ENCODE data around the gene CPZ.

The CPZ gene

DNA sequence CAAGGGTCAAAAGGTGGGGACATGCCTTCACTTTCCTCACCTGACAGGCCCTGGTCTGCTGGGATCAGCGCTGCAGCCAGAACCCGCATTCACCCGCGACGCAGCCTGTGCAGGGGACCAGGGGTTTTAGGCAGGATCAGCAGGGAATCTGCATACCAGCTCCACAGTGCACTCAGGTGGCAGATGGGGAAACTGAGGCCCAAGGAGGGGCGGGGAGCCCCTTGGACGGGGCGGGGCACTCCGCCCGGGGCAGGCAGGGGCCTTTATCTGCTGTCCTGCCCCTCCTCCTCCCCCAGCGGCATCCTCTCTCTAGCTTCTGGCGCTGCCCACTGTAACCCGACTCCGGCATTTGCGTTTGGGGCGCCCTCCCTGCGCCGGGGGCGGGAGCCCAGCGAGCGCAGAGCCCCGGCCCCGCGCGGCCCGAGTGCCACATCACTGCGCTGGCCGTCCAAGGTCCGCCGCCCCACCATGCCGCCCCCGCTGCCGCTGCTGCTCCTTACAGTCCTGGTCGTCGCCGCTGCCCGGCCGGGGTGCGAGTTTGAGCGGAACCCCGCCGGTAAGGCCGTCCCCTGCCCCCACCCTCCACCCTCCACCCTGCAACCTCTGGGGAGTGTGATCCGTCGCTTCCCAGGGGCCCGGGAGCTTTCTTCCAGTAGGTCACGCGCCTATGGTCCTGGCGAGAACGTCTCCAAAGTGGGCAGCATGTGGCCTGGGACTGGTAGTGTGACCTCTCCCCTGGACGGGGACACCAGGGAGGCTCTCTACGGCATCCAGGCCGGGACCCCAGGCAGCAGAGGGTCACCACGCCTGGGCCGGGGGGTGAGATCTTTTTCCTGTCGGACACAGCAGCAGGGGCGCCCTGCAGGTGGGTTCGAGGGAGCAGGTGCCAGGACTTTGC lies at the start of gene CPZ:
CPZ (plus strand) TSS at position 400 of the 898 bp plus-strand sequence; CDS start at position 469, 69 bp downstream.
- Histone ChIP-seq H3K4me3 (ENCODE audit: low read depth, low read length) (peak within 1 kb of the TSS; percentile 74), H3K9ac (ENCODE audit: low read depth, low read length) (peak within 1 kb of the TSS; percentile 53), H3K36me3 (ENCODE audit: control insufficient read depth, insufficient read depth, low read length) (0 out of 2 replicates have a peak, but pooled peaks cover 6% of the 10 kb centered on the region), H3K27ac (ENCODE audit: low read depth, low read length) (no peak within 1 kb of the TSS), H3K27me3 (ENCODE audit: control insufficient read depth, insufficient read depth, low read length) (peaks cover 8% of the 10 kb centered on the region; the same call in 1 of the 2 replicates), H3K9me3 (ENCODE audit: control insufficient read depth, insufficient read depth, low read length) (no peaks in the 10 kb centered on the region), H3K4me1 (ENCODE audit: control insufficient read depth, insufficient read depth, low read length) (peaks cover 14% of the 10 kb centered on the region)

- H3K27me3 ChIP-seq (ENCODE audit: control insufficient read depth, insufficient read depth, low read length) = no peaks in the 10 kb centered on the region
- no peaks in the 10 kb centered on the region for H3K36me3 ChIP-seq (ENCODE audit: control insufficient read depth, insufficient read depth, low read length)
- H3K4me1 ChIP-seq (ENCODE audit: control insufficient read depth, insufficient read depth, low read length) = 0 out of 2 replicates have a peak, but pooled peaks cover 7% of the 10 kb centered on the region
- no peak overlapping the region for H3K4me3 ChIP-seq (ENCODE audit: low read depth, low read length)
- no peak overlapping the region for H3K27ac ChIP-seq (ENCODE audit: low read depth, low read length)
- no peaks in the 10 kb centered on the region for H3K9me3 ChIP-seq (ENCODE audit: control insufficient read depth, insufficient read depth, low read length)
- no peak overlapping the region for H3K9ac ChIP-seq (ENCODE audit: low read depth, low read length)
Measured at GRCh38 chr4:8542776-8543525, 49.6 kb upstream of the CPZ start.

- 0 out of 2 replicates have a peak, but pooled peaks cover 7% of the 10 kb centered on the region for H3K4me1 ChIP-seq (ENCODE audit: control insufficient read depth, insufficient read depth, low read length)
- H3K9ac ChIP-seq (ENCODE audit: low read depth, low read length) = no peak overlapping the region
- H3K27ac ChIP-seq (ENCODE audit: low read depth, low read length) = no peak overlapping the region
- H3K4me3 ChIP-seq (ENCODE audit: low read depth, low read length) = no peak overlapping the region
- H3K27me3 ChIP-seq (ENCODE audit: control insufficient read depth, insufficient read depth, low read length) = no peaks in the 10 kb centered on the region
- no peaks in the 10 kb centered on the region for H3K9me3 ChIP-seq (ENCODE audit: control insufficient read depth, insufficient read depth, low read length)
- H3K36me3 ChIP-seq (ENCODE audit: control insufficient read depth, insufficient read depth, low read length) = no peaks in the 10 kb centered on the region
Measured at GRCh38 chr4:8543623-8544022, 48.9 kb upstream of the CPZ start.

- H3K4me1 ChIP-seq (ENCODE audit: control insufficient read depth, insufficient read depth, low read length) = 0 out of 2 replicates have a peak, but pooled peaks cover 7% of the 10 kb centered on the region
- no peaks in the 10 kb centered on the region for H3K36me3 ChIP-seq (ENCODE audit: control insufficient read depth, insufficient read depth, low read length)
- no peak overlapping the region for H3K27ac ChIP-seq (ENCODE audit: low read depth, low read length)
- no peak overlapping the region for H3K4me3 ChIP-seq (ENCODE audit: low read depth, low read length)
- H3K9me3 ChIP-seq (ENCODE audit: control insufficient read depth, insufficient read depth, low read length) = no peaks in the 10 kb centered on the region
- no peak overlapping the region for H3K9ac ChIP-seq (ENCODE audit: low read depth, low read length)
- H3K27me3 ChIP-seq (ENCODE audit: control insufficient read depth, insufficient read depth, low read length) = no peaks in the 10 kb centered on the region
Measured at GRCh38 chr4:8544282-8544681, 48.3 kb upstream of the CPZ start.

DNA sequence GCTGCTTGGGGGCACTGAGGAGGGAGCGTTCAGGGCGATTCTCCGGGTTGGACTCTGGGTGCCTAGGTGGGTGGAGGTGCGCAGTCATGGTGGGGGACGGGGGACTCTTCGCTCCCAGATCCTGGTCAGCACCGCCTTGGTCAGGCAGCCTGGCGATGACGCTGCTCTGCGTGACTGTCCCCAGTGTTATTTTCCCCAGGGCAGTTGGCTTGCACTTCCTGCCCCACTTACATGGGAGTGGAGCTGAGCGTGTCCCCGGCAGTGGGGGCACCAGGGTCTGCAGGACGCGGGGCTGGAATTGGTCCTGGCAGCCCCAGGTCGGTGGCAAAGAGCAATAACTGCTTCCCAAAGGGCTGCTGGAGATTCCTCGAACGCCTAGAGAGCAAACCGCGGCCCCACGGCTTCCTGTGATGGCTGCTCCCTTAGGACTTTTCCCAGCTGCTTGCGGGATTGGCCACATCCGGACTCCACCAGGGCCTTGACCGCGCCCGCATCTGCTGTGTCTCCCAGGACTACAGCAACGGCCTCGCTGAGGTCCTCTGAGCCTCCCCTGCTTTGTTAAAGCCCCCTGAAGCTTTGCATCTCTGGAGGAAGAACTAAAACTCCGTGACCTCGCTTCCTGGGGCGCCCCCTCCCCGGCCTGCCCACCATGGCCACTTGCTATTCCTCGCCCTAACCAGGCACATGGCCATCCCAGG lies 47.7 kb upstream of the CPZ start:
- H3K4me1 ChIP-seq (ENCODE audit: control insufficient read depth, insufficient read depth, low read length) = 0 out of 2 replicates have a peak, but pooled peaks cover 7% of the 10 kb centered on the region
- no peaks in the 10 kb centered on the region for H3K9me3 ChIP-seq (ENCODE audit: control insufficient read depth, insufficient read depth, low read length)
- no peak overlapping the region for H3K4me3 ChIP-seq (ENCODE audit: low read depth, low read length)
- H3K27me3 ChIP-seq (ENCODE audit: control insufficient read depth, insufficient read depth, low read length) = no peaks in the 10 kb centered on the region
- H3K36me3 ChIP-seq (ENCODE audit: control insufficient read depth, insufficient read depth, low read length) = no peaks in the 10 kb centered on the region
- no peak overlapping the region for H3K27ac ChIP-seq (ENCODE audit: low read depth, low read length)
- H3K9ac ChIP-seq (ENCODE audit: low read depth, low read length) = no peak overlapping the region

GRCh38 chr4:8545439-8545765 lies 47.2 kb upstream of the CPZ start:
- Histone ChIP-seq H3K9me3 (ENCODE audit: control insufficient read depth, insufficient read depth, low read length) (no peaks in the 10 kb centered on the region), H3K9ac (ENCODE audit: low read depth, low read length) (no peak overlapping the region), H3K27me3 (ENCODE audit: control insufficient read depth, insufficient read depth, low read length) (no peaks in the 10 kb centered on the region), H3K4me3 (ENCODE audit: low read depth, low read length) (no peak overlapping the region), H3K36me3 (ENCODE audit: control insufficient read depth, insufficient read depth, low read length) (no peaks in the 10 kb centered on the region), H3K4me1 (ENCODE audit: control insufficient read depth, insufficient read depth, low read length) (0 out of 2 replicates have a peak, but pooled peaks cover 7% of the 10 kb centered on the region), H3K27ac (ENCODE audit: low read depth, low read length) (no peak overlapping the region)

DNA sequence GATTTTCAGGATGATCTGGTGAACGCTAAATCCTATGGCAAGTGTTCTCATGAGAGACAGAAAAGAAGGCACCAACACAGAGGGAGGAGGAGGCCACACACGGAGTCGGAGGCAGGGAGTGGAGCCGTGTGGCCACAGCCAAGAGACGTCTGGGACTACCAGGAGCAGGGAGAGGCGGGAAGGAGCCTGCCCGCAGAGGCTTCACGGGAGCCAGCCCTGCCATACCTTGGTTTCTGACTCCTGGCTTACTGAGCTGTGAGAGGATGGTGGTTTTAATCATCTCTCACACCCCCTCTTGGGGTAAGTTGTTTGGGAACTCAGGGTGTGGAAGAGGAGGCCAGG lies 45.8 kb upstream of the CPZ start:
- H3K4me3 ChIP-seq (ENCODE audit: low read depth, low read length) = no peak overlapping the region
- H3K36me3 ChIP-seq (ENCODE audit: control insufficient read depth, insufficient read depth, low read length) = no peaks in the 10 kb centered on the region
- no peak overlapping the region for H3K9ac ChIP-seq (ENCODE audit: low read depth, low read length)
- 0 out of 2 replicates have a peak, but pooled peaks cover 7% of the 10 kb centered on the region for H3K4me1 ChIP-seq (ENCODE audit: control insufficient read depth, insufficient read depth, low read length)
- H3K9me3 ChIP-seq (ENCODE audit: control insufficient read depth, insufficient read depth, low read length) = no peaks in the 10 kb centered on the region
- no peaks in the 10 kb centered on the region for H3K27me3 ChIP-seq (ENCODE audit: control insufficient read depth, insufficient read depth, low read length)
- H3K27ac ChIP-seq (ENCODE audit: low read depth, low read length) = no peak overlapping the region

- Histone ChIP-seq H3K4me1 (ENCODE audit: control insufficient read depth, insufficient read depth, low read length) (0 out of 2 replicates have a peak, but pooled peaks cover 7% of the 10 kb centered on the region), H3K4me3 (ENCODE audit: low read depth, low read length) (no peak overlapping the region), H3K9me3 (ENCODE audit: control insufficient read depth, insufficient read depth, low read length) (no peaks in the 10 kb centered on the region), H3K27ac (ENCODE audit: low read depth, low read length) (no peak overlapping the region), H3K36me3 (ENCODE audit: control insufficient read depth, insufficient read depth, low read length) (no peaks in the 10 kb centered on the region), H3K9ac (ENCODE audit: low read depth, low read length) (no peak overlapping the region), H3K27me3 (ENCODE audit: control insufficient read depth, insufficient read depth, low read length) (no peaks in the 10 kb centered on the region)
Measured at GRCh38 chr4:8547108-8547911, 45.3 kb upstream of the CPZ start.

DNA sequence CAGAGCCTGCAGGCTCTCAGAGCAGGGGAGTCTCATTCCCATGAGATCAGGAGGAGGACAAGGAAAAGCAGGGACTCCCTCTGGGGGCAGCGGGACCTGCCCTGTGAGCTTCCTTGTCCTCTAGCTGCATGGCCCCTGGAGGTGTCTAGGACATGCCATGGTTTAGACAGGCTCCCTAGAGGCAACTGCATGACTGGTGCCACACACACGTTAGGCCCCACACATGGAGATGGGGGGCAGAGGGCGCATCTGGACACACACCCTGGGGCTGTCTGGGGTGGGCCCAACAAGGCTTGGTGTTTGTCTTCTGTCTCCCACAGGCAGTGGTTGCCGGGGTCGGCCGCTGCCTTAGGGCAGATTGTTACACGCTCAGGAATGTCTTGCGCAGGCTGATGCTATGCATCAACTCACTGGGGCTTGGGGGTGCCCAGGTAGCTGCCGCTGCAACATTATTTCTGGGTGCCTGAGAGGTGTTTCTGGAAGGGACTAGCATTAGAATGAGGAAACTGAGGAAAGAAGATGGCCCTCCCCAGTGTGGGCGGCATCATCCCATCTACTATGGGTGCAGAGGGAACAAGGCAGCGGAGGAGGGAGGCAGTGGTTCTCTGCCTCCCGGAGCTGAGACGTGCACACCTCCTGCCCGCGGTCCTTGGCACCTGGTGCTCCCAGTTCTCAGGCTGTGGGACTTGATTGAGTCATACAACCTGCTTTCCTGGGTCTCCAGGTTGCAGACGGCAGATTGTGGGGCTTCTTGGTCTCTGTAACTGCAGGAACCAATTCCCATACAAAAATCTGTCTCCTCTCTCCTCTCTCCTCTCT lies 44.4 kb upstream of the CPZ start:
- H3K4me3 ChIP-seq (ENCODE audit: low read depth, low read length) = no peak overlapping the region
- H3K36me3 ChIP-seq (ENCODE audit: control insufficient read depth, insufficient read depth, low read length) = no peaks in the 10 kb centered on the region
- H3K27ac ChIP-seq (ENCODE audit: low read depth, low read length) = no peak overlapping the region
- no peak overlapping the region for H3K9ac ChIP-seq (ENCODE audit: low read depth, low read length)
- no peaks in the 10 kb centered on the region for H3K27me3 ChIP-seq (ENCODE audit: control insufficient read depth, insufficient read depth, low read length)
- H3K9me3 ChIP-seq (ENCODE audit: control insufficient read depth, insufficient read depth, low read length) = no peaks in the 10 kb centered on the region
- H3K4me1 ChIP-seq (ENCODE audit: control insufficient read depth, insufficient read depth, low read length) = 0 out of 2 replicates have a peak, but pooled peaks cover 7% of the 10 kb centered on the region
